ENCODE results near the gene NSUN2.

GRCh38 chr5:6578676-6579343 lies 54.0 kb downstream of the NSUN2 start:
- TF ChIP-seq CTCF (conservative IDR thresholded peaks at IDR 0.05), result no peak
- no peak for TF ChIP-seq EZH2 (IDR thresholded peaks at IDR 0.05; ENCODE audit: low read depth)
